Esophagus muscularis mucosa (tissue), 4 donors: ENCODE data around the gene RCBTB1.

Experiments used
- CTCF ChIP-seq, 3 experiments: fragments of 200-600 bp in 2 of 3; fragments of 450-650 bp in 1 of 3; sonication (generic) in 2 of 3; IDR thresholded peaks; one replicate each; pipeline ENCODE4 v1.5.1; 2017 to 2019; ENCODE audit warnings: antibody characterized with exemption in 3 of 3, mild to moderate bottlenecking in 2 of 3, moderate library complexity in 1 of 3
- EP300 ChIP-seq: sonication (generic); formaldehyde crosslinking; IDR thresholded peaks from one replicate; pipeline ENCODE4 v1.6.1; 2017; ENCODE audit warnings: antibody characterized with exemption
- POLR2A ChIP-seq: fragments of 450-650 bp; IDR thresholded peaks from one replicate; pipeline ENCODE4 v1.6.1; 2017; ENCODE audit warnings: antibody characterized with exemption, moderate library complexity, mild to moderate bottlenecking, low read depth
- POLR2AphosphoS5 ChIP-seq, 2 donors: sonication (generic); formaldehyde crosslinking; IDR thresholded peaks; one replicate each; pipeline ENCODE4 v1.6.1; 2017; ENCODE audit warnings: antibody characterized with exemption in 2 of 2

GRCh38 chr13:49608651-49609331, 23.4 kb upstream of the RCBTB1 start:
- TF ChIP-seq POLR2A = no peak
- TF ChIP-seq EP300 = no peak
- TF ChIP-seq CTCF (IDR thresholded peaks at IDR 0.05) = no peak
- no peak for TF ChIP-seq POLR2AphosphoS5 (IDR thresholded peaks at IDR 0.05)
